ENCODE measurements around the gene CGNL1.

Gene CGNL1

DNA sequence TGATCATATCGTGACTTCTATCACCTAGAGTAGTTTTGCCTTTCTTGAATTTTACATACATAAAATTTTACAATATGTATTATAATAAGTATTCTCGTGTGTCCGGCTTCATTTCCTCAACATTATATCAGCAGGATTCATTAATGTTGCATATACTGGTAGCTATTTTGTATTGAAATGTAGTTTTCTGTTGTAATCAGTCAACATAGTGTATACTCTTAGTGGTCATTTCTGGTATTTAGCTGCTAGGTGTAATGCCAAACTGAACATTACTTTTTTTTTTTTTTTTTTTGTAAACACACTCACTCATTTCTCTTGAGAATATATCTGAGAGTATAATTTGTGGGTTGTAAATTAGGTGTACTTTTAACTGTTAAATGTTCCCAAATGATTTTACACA is 70.1 kb downstream of the CGNL1 start:
- no peak for DNase-seq
- Histone ChIP-seq H3K4me3 (ENCODE audit: insufficient read depth, low read depth, low read length, poor library complexity, severe bottlenecking) (no peak overlapping the region), H3K4me1 (ENCODE audit: control insufficient read depth, insufficient read depth, low read length, poor library complexity, severe bottlenecking) (no peaks in the 10 kb centered on the region), H3K27ac (ENCODE audit: insufficient read depth, low read length, poor library complexity, severe bottlenecking) (no peak overlapping the region), H3K36me3 (ENCODE audit: control insufficient read depth, insufficient read depth, low read length) (no peaks in the 10 kb centered on the region), H3K9me3 (ENCODE audit: control insufficient read depth, low read length) (no peaks in the 10 kb centered on the region), H3K27me3 (replicated peaks; ENCODE audit: control insufficient read depth, insufficient read depth, low read length, poor library complexity, severe bottlenecking) (no peaks in the 10 kb centered on the region)

- Histone ChIP-seq H3K4me3 (ENCODE audit: insufficient read depth, low read depth, low read length, poor library complexity, severe bottlenecking) (no peak overlapping the region), H3K27ac (ENCODE audit: insufficient read depth, low read length, poor library complexity, severe bottlenecking) (no peak overlapping the region), H3K36me3 (ENCODE audit: control insufficient read depth, insufficient read depth, low read length) (no peaks in the 10 kb centered on the region), H3K27me3 (replicated peaks; ENCODE audit: control insufficient read depth, insufficient read depth, low read length, poor library complexity, severe bottlenecking) (no peaks in the 10 kb centered on the region), H3K9me3 (ENCODE audit: control insufficient read depth, low read length) (no peaks in the 10 kb centered on the region), H3K4me1 (ENCODE audit: control insufficient read depth, insufficient read depth, low read length, poor library complexity, severe bottlenecking) (no peaks in the 10 kb centered on the region)
- DNase-seq = no peak
Observed at GRCh38 chr15:57451555-57451954, 75.2 kb downstream of the CGNL1 start.

- no peaks in the 10 kb centered on the region for H3K4me1 ChIP-seq (ENCODE audit: control insufficient read depth, insufficient read depth, low read length, poor library complexity, severe bottlenecking)
- H3K9me3 ChIP-seq (ENCODE audit: control insufficient read depth, low read length) = no peaks in the 10 kb centered on the region
- H3K27me3 ChIP-seq (replicated peaks; ENCODE audit: control insufficient read depth, insufficient read depth, low read length, poor library complexity, severe bottlenecking) = no peaks in the 10 kb centered on the region
- H3K36me3 ChIP-seq (ENCODE audit: control insufficient read depth, insufficient read depth, low read length) = no peaks in the 10 kb centered on the region
- no peak for DNase-seq
- H3K4me3 ChIP-seq (ENCODE audit: insufficient read depth, low read depth, low read length, poor library complexity, severe bottlenecking) = no peak overlapping the region
- H3K27ac ChIP-seq (ENCODE audit: insufficient read depth, low read length, poor library complexity, severe bottlenecking) = no peak overlapping the region
Observed at GRCh38 chr15:57452090-57452754, 75.9 kb downstream of the CGNL1 start.

DNA sequence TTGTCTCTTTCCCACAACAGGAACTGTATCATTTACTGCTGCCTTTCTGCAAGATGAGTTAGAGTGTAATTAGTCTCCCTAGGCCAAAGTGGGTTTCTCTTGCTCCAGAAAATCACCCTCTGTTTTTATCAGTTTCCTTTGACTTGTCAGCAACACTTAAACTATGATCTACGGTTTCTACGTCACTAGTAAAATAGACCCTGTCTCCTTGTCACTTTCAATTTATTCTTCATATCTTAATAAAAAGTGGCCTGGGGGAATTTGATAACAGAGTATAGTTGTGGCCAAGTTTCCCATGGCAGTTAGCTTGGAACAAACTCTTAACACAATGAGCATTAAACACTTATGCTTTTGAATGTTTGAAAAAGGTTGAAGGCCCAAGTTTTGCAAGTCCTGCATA is 79.6 kb downstream of the CGNL1 start:
- Histone ChIP-seq H3K36me3 (ENCODE audit: control insufficient read depth, insufficient read depth, low read length) (no peaks in the 10 kb centered on the region), H3K27ac (ENCODE audit: insufficient read depth, low read length, poor library complexity, severe bottlenecking) (no peak overlapping the region), H3K27me3 (replicated peaks; ENCODE audit: control insufficient read depth, insufficient read depth, low read length, poor library complexity, severe bottlenecking) (no peaks in the 10 kb centered on the region), H3K4me3 (ENCODE audit: insufficient read depth, low read depth, low read length, poor library complexity, severe bottlenecking) (no peak overlapping the region), H3K4me1 (ENCODE audit: control insufficient read depth, insufficient read depth, low read length, poor library complexity, severe bottlenecking) (no peaks in the 10 kb centered on the region), H3K9me3 (ENCODE audit: control insufficient read depth, low read length) (no peaks in the 10 kb centered on the region)
- DNase-seq = no peak

GRCh38 chr15:57456559-57456958 is 80.3 kb downstream of the CGNL1 start:
- Histone ChIP-seq H3K9me3 (ENCODE audit: control insufficient read depth, low read length) (no peaks in the 10 kb centered on the region), H3K27ac (ENCODE audit: insufficient read depth, low read length, poor library complexity, severe bottlenecking) (no peak overlapping the region), H3K4me3 (ENCODE audit: insufficient read depth, low read depth, low read length, poor library complexity, severe bottlenecking) (no peak overlapping the region), H3K27me3 (replicated peaks; ENCODE audit: control insufficient read depth, insufficient read depth, low read length, poor library complexity, severe bottlenecking) (no peaks in the 10 kb centered on the region), H3K4me1 (ENCODE audit: control insufficient read depth, insufficient read depth, low read length, poor library complexity, severe bottlenecking) (no peaks in the 10 kb centered on the region), H3K36me3 (ENCODE audit: control insufficient read depth, insufficient read depth, low read length) (no peaks in the 10 kb centered on the region)
- no peak for DNase-seq

- Histone ChIP-seq H3K4me1 (ENCODE audit: control insufficient read depth, insufficient read depth, low read length, poor library complexity, severe bottlenecking) (no peaks in the 10 kb centered on the region), H3K4me3 (ENCODE audit: insufficient read depth, low read depth, low read length, poor library complexity, severe bottlenecking) (no peak overlapping the region), H3K36me3 (ENCODE audit: control insufficient read depth, insufficient read depth, low read length) (no peaks in the 10 kb centered on the region), H3K27ac (ENCODE audit: insufficient read depth, low read length, poor library complexity, severe bottlenecking) (no peak overlapping the region), H3K9me3 (ENCODE audit: control insufficient read depth, low read length) (no peaks in the 10 kb centered on the region), H3K27me3 (replicated peaks; ENCODE audit: control insufficient read depth, insufficient read depth, low read length, poor library complexity, severe bottlenecking) (no peaks in the 10 kb centered on the region)
- no peak for DNase-seq
Observed at GRCh38 chr15:57457726-57458125, 81.4 kb downstream of the CGNL1 start.

DNA sequence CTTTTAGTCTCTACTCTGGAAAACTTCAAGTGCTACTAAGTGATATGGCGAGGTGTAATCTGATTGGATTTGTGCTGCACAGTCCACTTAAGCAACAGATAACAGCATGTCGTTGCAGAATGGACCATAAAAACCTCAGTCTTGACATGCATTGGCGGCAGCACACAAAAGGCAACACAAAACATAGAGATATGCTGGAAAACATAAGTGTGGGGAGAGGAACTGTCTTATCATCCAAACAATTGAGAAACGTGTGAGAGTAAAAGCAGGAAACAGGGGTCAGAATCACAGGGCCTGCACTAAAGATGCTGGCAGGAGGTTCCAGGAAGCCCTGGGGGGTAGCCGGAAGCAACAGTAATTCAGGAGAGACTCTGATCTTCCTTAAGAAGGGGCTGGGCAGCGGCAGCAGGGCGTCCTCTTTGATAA is 82.1 kb downstream of the CGNL1 start:
- Histone ChIP-seq H3K9me3 (ENCODE audit: control insufficient read depth, low read length) (no peaks in the 10 kb centered on the region), H3K4me3 (ENCODE audit: insufficient read depth, low read depth, low read length, poor library complexity, severe bottlenecking) (no peak overlapping the region), H3K36me3 (ENCODE audit: control insufficient read depth, insufficient read depth, low read length) (no peaks in the 10 kb centered on the region), H3K27me3 (replicated peaks; ENCODE audit: control insufficient read depth, insufficient read depth, low read length, poor library complexity, severe bottlenecking) (no peaks in the 10 kb centered on the region), H3K4me1 (ENCODE audit: control insufficient read depth, insufficient read depth, low read length, poor library complexity, severe bottlenecking) (no peaks in the 10 kb centered on the region), H3K27ac (ENCODE audit: insufficient read depth, low read length, poor library complexity, severe bottlenecking) (no peak overlapping the region)
- DNase-seq = no peak

DNA sequence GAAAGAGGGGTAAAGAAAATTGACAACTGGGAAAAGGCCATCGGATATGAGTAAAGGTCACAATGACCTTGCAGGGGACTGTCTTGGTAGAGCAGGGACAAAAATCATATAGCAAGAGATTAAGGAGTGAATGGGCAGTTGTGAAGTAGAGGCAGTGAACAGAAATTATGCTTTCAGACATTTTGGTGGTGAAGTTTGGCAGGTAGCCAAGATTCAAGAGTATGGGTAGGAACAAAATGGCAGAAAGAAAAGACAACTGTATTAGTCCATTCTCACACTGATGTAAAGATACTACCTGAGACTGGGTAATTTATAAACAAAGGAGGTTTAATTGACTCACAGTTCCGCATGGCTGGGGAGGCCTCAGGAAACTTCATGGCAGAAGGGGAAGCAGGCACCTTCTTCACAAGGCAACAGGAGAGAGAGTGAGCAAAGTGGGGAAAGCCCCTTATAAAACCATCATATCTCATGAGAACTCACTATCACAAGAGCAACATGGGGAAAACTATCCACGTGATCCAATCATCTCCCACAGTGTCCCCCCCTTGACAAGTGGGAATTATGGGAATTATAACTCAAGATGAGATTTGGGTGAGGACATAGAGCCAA is 84.0 kb downstream of the CGNL1 start:
- Histone ChIP-seq H3K4me1 (ENCODE audit: control insufficient read depth, insufficient read depth, low read length, poor library complexity, severe bottlenecking) (no peaks in the 10 kb centered on the region), H3K9me3 (ENCODE audit: control insufficient read depth, low read length) (no peaks in the 10 kb centered on the region), H3K27ac (ENCODE audit: insufficient read depth, low read length, poor library complexity, severe bottlenecking) (no peak overlapping the region), H3K27me3 (replicated peaks; ENCODE audit: control insufficient read depth, insufficient read depth, low read length, poor library complexity, severe bottlenecking) (no peaks in the 10 kb centered on the region), H3K36me3 (ENCODE audit: control insufficient read depth, insufficient read depth, low read length) (no peaks in the 10 kb centered on the region), H3K4me3 (ENCODE audit: insufficient read depth, low read depth, low read length, poor library complexity, severe bottlenecking) (no peak overlapping the region)
- DNase-seq = no peak

DNA sequence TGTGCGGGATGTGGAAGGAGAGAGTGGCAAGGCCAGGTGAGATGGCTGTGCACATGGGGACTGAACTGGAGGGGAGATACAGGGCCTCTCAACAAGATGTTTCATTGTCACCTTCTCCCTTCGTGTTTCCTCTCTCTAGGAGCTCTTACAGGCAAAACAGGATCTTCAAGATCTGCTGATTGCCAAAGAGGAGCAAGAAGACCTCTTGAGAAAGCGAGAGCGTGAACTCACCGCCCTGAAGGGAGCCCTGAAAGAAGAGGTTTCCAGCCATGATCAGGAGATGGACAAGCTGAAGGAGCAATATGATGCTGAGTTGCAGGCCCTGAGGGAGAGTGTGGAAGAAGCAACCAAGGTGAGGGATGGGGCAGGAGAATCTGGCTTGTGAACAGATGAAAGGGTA is 85.2 kb downstream of the CGNL1 start:
- no peak for DNase-seq
- Histone ChIP-seq H3K4me3 (ENCODE audit: insufficient read depth, low read depth, low read length, poor library complexity, severe bottlenecking) (no peak overlapping the region), H3K27me3 (replicated peaks; ENCODE audit: control insufficient read depth, insufficient read depth, low read length, poor library complexity, severe bottlenecking) (no peaks in the 10 kb centered on the region), H3K4me1 (ENCODE audit: control insufficient read depth, insufficient read depth, low read length, poor library complexity, severe bottlenecking) (no peaks in the 10 kb centered on the region), H3K9me3 (ENCODE audit: control insufficient read depth, low read length) (no peaks in the 10 kb centered on the region), H3K36me3 (ENCODE audit: control insufficient read depth, insufficient read depth, low read length) (no peaks in the 10 kb centered on the region), H3K27ac (ENCODE audit: insufficient read depth, low read length, poor library complexity, severe bottlenecking) (no peak overlapping the region)

DNA sequence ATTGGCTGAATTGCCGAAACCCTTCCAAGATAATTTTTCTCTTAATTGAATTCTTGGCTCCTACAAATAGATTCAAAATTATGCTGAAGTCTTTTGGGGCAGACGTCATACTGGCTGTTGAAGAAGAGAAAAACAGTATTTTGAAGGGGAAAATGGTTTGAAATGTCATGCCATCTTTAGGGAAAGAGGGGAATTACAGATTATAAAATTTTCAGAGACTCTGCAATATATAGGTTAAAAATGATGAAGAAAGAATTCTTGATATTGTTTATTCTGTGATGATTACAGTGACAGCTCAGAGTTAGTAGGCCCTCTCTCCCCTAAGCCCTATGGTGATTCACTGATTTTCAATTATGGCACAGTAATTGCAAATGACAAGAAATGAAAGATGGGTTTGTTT is 86.1 kb downstream of the CGNL1 start:
- H3K27ac ChIP-seq (ENCODE audit: insufficient read depth, low read length, poor library complexity, severe bottlenecking) = no peak overlapping the region
- H3K4me1 ChIP-seq (ENCODE audit: control insufficient read depth, insufficient read depth, low read length, poor library complexity, severe bottlenecking) = no peaks in the 10 kb centered on the region
- DNase-seq = no peak
- H3K27me3 ChIP-seq (replicated peaks; ENCODE audit: control insufficient read depth, insufficient read depth, low read length, poor library complexity, severe bottlenecking) = no peaks in the 10 kb centered on the region
- no peak overlapping the region for H3K4me3 ChIP-seq (ENCODE audit: insufficient read depth, low read depth, low read length, poor library complexity, severe bottlenecking)
- H3K36me3 ChIP-seq (ENCODE audit: control insufficient read depth, insufficient read depth, low read length) = no peaks in the 10 kb centered on the region
- H3K9me3 ChIP-seq (ENCODE audit: control insufficient read depth, low read length) = no peaks in the 10 kb centered on the region

Data from effector memory CD4-positive, alpha-beta T cell (primary cell).